Stimulated activated CD4-positive, alpha-beta T cell treated with anti-CD3 and anti-CD28 coated beads, Interleukin-1b, Interleukin-23, amount 100 ng/mL, for 48 hours (primary cell): ENCODE measurements around the gene SMAD6.

Experiments used
- DNase-seq: peaks from one replicate; pipeline ENCODE4 v3.0.0-alpha.2; 2020

Gene SMAD6

GRCh38 chr15:66778314-66778665 lies 76.3 kb downstream of the SMAD6 start:
- no peak for DNase-seq

GRCh38 chr15:66778716-66779115 lies 76.7 kb downstream of the SMAD6 start:
- no peak for DNase-seq

GRCh38 chr15:66779331-66780009 lies 77.4 kb downstream of the SMAD6 start:
- no peak for DNase-seq

- no peak for DNase-seq
Measured at GRCh38 chr15:66780172-66780972, 78.3 kb downstream of the SMAD6 start.

- DNase-seq = no peak
Measured at GRCh38 chr15:66780973-66781718, 79.1 kb downstream of the SMAD6 start.

GRCh38 chr15:66782785-66783184 lies 80.7 kb downstream of the SMAD6 start:
- DNase-seq = no peak

- no peak for DNase-seq
Measured at GRCh38 chr15:66783314-66783713, 81.3 kb downstream of the SMAD6 start.

GRCh38 chr15:66783725-66784124 lies 81.7 kb downstream of the SMAD6 start:
- DNase-seq = no peak

GRCh38 chr15:66784174-66784573 lies 82.1 kb downstream of the SMAD6 start:
- no peak for DNase-seq

- DNase-seq = no peak
Measured at GRCh38 chr15:66785637-66786036, 83.6 kb downstream of the SMAD6 start.

GRCh38 chr15:66786222-66786621 lies 84.2 kb downstream of the SMAD6 start:
- DNase-seq = no peak

- DNase-seq = no peak
Measured at GRCh38 chr15:66786708-66787488, 84.9 kb downstream of the SMAD6 start.

- DNase-seq = no peak
Measured at GRCh38 chr15:66787489-66787871, 85.4 kb downstream of the SMAD6 start.

GRCh38 chr15:66788024-66788423 lies 86.0 kb downstream of the SMAD6 start:
- DNase-seq = no peak

GRCh38 chr15:66789029-66790025 lies 87.3 kb downstream of the SMAD6 start:
- no peak for DNase-seq

GRCh38 chr15:66795851-66796250 lies 93.8 kb downstream of the SMAD6 start:
- no peak for DNase-seq

- DNase-seq = no peak
Measured at GRCh38 chr15:66796343-66796742, 94.3 kb downstream of the SMAD6 start.

- no peak for DNase-seq
Measured at GRCh38 chr15:66797921-66798320, 95.9 kb downstream of the SMAD6 start.

GRCh38 chr15:66798426-66799061 lies 96.5 kb downstream of the SMAD6 start:
- DNase-seq = no peak

GRCh38 chr15:66799242-66799641 lies 97.2 kb downstream of the SMAD6 start:
- no peak for DNase-seq

- DNase-seq = no peak
Measured at GRCh38 chr15:66800584-66801235, 98.7 kb downstream of the SMAD6 start.
